Stimulated activated CD8-positive, alpha-beta memory T cell treated with anti-CD3 and anti-CD28 coated beads, Interleukin-2, amount 100 ng/mL, for 1 hour (primary cell): ENCODE results near the gene ARHGAP28.

Experiments
- DNase-seq, 2 donors: peaks; one replicate each; pipeline ENCODE4 v3.0.0-alpha.2; 2020; ENCODE audit warnings: low read depth in 2 of 2

ARHGAP28 gene, protein sequence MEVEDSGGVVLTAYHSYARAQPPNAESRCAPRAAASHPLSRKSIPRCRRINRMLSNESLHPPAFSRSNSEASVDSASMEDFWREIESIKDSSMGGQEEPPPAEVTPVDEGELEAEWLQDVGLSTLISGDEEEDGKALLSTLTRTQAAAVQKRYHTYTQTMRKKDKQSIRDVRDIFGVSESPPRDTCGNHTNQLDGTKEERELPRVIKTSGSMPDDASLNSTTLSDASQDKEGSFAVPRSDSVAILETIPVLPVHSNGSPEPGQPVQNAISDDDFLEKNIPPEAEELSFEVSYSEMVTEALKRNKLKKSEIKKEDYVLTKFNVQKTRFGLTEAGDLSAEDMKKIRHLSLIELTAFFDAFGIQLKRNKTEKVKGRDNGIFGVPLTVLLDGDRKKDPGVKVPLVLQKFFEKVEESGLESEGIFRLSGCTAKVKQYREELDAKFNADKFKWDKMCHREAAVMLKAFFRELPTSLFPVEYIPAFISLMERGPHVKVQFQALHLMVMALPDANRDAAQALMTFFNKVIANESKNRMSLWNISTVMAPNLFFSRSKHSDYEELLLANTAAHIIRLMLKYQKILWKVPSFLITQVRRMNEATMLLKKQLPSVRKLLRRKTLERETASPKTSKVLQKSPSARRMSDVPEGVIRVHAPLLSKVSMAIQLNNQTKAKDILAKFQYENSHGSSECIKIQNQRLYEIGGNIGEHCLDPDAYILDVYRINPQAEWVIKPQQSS

DNA sequence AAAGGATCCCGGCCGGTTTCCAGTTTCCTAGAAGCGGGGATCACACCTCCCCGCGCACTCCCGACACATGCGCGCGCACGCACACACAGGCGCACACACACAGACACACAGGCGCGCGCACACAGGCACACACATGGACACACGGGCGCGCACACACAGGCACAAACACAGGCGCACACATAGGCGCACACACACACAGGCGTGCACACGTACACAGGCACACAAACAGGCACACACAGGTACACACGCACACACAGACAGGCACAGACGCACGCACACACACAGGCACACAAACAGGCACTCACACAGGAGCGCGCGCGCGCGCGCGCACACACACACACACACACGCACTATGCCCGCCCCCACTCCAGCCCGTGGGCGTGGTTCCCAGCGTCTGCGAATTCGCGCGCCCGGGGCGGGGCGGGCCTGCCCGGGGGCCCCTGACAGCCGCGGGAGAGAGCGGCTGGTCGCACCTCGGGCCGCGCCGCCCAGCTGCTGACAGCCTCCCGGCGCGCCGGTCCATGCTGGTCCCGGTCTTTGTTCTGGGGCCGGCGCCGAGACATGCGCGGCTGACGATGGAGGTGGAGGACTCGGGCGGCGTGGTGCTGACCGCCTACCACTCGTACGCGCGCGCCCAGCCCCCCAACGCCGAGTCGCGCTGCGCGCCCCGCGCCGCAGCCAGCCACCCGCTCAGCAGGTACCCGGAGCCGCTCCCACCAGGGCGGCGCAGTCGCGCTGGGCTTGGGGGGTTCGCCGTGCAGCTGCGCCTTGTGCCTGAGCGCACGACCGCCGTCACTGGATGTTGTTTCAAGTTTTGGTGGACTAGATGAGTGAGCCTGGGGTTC, at the start of gene ARHGAP28:
TSS of gene ARHGAP28 (plus strand) at position 470 of the 845 bp plus-strand sequence. CDS start at position 576, 106 bp downstream.
- DNase-seq: no peak

DNA sequence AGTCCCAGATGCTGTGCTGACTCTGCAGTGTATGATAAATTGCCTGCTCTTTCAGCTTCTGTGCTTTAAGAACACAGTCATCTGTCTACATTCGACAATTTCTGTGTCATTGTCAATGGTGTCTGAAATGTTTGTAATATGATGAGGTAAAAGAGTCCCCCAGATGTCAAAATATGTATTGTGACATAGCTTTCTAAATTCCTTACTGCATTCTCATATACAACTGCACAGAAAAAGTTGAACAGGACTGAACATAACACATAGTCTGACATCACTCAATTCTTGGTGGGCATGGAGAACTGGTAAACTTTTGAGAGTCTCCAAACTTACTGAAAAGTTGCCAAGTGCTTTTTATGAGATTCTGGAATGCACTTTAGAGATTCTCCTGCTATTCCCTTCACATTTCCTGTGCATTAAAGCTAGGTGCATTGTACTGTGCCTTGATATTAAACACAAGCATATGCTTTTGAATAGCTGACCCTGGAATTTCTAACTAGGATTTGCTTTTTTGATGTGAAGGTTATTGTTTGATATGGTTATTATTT, 48.1 kb upstream of the ARHGAP28 start:
- no peak for DNase-seq

DNA sequence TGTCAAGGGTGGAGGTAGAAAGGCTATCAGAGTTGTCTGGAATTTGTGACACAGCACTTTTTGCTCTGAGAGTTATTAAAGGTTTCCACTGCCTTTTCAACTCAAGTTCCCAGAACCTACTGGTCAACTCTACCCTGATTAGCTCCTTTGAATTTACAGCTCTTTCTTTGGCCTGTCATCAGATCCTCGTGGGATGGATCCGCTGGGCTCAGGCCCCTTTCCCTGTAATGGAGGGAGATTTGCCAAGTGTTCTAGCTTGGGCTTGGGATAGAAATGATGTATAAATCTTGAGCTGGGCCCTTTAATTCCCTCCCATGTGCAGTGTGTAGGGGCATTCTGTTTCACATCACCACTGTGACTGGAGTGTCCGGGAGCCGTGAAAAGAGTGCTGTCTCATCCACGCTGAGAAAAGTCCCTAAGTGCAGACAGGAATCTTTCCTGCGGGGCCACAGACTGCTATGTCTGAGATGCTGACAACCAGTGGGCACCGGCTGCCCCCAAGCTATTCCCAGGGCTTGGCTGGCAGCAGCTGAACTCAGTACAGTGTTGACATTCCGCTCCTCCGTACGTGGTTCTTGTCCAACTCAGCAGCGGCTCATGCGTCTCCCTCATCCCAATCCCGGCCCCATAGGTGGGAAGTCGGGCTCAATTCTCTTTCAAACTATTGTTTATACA, 46.9 kb upstream of the ARHGAP28 start:
- no peak for DNase-seq

DNA sequence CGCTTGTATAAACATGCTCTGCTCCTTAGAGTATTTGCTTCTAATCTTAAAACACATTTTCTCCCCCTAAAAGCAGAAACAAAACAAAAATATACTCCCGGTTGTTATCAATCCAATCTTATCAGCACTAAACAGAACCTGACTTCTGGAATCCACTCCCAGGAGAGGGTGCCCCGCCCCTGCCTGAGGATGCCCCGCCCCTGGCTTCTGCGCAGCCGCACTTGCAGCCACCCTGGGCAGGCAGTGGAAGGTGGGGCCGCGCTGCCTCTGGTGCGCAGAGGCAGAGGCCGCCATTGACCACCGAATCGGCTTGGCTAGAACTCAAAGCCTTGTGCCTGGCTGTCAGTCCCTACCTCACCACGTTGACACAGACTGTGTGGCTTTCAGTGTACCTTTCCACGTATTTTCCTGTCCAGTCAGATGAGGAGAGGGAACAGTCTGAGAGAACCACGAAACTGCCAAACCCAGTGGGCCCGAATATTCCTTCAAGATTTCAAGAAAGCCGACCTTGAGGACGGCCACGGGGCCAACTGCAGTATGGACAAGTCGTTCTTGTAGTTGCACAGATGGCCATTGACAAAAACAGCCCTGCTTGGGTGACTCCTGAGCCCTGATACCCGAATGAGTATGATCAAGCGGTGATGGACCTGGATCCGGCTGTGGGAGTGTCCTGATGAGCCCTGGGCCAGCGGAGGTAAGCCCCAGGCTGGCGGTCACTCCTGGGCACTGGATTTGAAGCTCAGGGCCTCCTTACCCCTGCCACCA, 46.2 kb upstream of the ARHGAP28 start:
- DNase-seq: no peak

DNA sequence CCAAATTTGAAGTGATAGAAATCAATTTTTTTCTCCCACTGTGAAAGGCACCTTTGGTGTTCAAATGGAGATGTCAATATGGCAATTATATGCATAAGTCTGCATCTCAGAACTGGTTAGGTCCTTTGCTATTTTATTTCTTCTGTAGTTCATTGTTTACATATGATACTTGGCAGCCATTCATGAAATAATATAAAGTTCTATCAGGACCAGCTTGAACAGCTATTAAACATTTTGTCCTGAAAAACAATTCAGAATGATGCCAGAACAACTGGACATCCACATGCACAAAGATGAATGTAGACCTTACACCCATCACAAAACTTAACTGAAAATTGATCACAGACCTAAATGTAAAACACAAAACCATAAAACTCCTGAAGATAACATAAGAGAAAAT, 41.8 kb upstream of the ARHGAP28 start:
- DNase-seq: no peak

DNA sequence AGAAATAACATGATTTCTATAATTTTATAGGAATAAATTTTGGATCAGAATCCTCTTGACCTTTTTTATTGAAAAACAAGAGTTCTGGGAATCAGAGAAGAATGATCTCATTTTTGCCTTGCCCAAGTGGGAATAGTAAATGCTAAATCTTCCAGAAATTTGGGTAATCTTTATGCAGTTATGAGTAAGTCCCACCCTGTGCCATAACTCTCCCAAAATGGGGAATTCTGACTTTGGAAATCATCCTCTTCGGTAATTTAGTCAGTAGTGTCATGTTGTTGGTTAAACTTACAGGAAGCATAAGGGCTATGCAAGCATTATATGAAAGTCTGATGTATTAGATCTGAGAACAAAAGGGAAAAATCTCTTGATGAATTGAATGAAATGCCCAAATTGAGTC, 20.6 kb upstream of the ARHGAP28 start:
- no peak for DNase-seq

DNA sequence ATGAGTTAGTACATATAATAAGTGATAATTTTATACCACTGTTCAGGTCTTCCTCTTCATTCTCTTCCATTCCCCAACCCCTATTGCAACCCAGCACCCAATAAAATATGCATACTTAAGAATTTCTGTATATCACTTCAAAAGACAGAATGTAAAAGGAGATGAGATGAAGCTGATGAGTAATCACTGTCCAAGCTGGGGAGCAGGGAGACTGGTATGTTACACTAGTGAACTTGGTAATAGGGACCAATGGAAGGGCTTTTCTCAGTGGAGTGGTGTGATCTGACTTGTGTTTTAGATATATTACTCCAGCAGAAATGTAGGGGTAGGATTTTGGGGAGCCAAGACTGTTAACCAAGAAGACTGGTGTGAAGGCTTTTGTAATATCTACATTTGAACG, 18.0 kb upstream of the ARHGAP28 start:
- no peak for DNase-seq

DNA sequence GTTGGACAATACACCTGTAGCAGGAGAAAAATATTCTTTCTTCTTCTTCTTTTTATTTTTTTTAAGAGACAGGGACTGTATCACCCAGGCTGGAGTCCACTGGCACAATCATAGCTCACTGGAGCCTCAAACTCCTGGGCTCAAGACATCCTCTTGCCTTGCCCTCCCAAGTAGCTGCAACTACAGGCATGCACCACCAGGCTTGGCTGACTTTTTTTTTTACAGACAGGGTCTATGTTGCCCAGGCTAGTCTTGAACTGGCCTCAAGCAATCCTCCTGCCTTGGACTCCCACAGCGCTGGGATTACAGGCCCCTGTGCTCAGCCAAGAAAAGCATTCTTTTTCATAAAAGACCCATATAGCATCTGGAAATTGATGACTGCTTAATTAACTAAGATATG, 17.1 kb upstream of the ARHGAP28 start:
- DNase-seq: no peak

DNA sequence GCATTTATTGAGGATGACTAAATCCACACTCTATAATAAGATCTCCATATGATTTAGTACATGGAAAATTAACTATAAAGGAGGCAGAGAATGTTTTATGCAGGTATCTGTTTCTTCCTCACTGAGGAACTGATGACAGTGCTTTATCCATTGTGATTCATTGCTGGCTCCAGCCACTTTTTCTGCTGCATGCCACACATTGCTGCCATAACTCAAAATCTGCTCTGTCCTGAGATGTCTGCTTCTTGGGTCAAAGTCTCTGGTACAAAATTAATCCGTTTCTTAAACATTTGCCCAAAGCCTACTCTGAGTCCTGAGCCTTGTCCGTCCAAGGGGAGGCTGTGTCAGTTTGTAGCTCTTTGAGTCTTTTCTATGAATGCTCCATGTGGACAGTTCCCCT, 15.5 kb upstream of the ARHGAP28 start:
- no peak for DNase-seq

DNA sequence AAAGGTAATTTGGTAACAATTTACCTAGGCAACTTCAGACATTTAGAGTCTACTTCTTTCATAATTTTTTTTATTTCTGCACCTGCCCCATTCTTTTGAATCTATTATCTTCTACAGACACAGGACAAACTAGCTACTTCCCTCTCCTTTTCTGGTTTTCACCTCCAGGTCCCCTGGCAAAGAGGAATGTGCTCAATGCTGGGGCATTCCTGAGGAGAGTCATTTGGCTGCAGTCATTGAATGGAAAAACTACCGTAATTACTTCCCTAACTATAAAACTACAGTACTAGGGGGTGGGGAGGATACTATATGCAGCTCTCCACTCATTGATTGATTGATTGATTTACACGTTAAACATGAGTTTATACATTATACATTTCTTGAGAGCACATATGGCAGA, 11.2 kb upstream of the ARHGAP28 start:
- DNase-seq: no peak

DNA sequence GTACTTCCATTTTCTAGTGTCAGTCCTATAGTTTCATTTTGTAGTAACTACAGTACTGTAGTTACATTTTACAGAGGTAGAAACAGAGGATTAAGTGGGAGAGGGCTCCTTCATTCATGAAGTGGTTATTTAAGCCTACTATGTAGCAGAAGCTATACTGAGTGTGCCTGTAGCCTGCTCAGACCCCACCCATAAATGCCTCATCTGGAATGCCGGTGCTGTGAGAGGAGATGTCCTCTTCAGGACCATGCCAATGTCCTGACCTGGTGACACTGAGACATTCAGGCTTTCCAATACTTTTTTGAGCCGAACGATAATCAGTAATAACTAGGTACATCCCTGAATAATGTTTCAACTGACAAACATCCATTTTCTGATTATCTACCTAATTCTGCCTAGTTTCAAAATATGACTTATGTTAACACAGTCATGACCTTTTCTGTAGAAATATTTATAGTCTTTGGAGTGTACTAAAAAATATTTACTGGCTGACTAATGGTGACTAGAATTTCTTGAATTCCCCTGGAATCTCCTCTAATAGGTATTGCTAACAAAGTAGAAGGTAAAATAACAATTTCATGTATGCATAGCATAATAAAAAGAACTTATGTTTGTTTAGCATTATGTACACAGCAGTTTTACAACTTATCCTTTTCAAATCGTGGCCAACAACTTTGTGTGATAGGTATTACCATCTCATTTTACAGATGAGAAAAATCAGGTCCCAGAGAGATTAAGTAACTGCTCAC, 10.2 kb upstream of the ARHGAP28 start:
- no peak for DNase-seq

DNA sequence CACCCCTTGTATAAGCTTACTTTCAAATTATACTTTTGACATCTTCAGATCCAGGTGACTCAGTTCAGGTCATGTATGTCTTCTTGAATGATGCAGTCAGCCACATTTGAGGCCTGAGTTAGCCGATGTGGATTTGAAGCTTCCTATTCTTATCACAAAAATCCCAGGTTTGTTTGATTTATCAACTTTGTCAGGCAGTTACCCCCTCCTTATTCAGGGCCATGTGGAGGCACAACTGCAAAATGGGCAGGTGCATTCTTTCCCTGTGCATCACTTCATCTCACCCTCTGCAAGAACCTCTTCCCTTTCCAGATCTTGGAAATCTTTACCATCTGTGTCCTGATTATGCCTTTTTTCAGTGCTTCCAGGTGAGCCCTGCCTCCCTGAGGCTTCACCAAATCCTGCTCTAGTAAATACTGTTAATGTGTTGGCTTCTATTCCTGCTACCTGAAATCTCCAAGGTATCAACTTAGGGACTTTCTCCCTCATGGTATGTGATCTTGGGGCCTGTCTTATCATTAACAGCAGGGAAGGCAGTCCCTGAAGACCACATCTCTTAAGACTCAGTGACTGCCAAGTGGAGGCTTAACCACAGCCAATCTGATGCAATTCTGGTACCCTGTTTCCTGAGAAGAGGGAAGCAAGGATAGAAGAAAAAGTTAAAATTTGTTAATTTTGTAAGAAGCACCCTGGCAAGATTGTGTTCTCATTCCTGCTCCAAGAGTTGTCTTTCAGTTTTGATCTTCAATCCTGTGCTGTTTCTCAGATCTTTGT, 9.4 kb upstream of the ARHGAP28 start:
- DNase-seq: no peak

DNA sequence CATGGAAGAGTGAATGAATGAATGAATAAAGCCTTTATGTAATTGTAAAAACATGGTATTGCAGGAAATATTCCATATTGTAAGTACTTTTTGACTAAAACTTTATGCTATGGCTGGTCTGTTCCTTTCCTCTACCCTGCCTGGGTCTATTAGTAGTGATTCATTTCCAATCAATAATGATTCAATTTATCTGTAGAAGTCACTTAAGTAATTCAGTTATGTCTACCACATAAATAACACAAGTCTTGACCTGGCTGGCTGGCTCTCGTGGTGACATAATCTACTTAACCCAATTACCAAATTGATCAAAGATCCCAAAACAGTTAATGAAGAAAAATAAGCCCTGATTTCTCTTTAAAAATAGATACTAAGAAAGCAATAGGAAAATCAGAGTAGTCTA, 7.8 kb upstream of the ARHGAP28 start:
- DNase-seq: no peak

DNA sequence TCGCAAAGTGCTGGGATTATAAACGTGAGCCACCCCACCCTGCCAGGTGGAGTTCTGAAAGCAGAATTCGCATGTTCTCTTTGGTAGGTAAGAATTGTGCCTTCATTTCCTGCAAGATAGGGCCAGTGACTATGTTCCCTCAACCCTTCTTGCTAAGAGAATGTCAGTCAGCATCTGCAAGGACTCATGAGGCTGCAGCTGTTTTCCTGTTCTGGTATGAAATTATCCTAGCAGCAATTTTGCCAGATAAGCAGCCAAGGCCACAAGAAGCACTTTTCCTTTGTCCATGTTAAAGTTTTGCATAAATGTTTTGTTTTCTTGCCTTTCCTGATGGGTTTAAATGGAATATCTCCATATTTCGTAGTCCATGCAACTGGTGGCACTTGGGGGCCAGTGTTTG, 6.8 kb upstream of the ARHGAP28 start:
- no peak for DNase-seq

DNA sequence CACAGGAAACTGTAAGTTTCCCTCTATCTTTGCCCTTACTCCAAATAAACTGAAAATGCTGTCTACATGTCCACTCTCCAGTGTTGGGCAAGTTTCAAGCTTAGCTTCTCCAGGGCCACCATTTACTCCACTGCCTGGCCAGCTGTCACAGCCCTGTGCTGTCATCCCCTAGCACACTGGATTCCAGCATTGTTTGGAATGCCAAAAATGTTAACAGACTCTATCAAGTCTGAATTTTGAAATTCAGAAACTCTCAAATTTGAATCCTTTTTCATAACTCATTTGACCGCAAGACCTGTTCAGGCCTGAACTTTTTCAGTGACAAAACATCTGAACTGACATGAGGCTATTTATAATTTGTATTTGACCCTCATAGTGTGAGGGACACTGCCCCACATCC, 5.2 kb upstream of the ARHGAP28 start:
- no peak for DNase-seq

DNA sequence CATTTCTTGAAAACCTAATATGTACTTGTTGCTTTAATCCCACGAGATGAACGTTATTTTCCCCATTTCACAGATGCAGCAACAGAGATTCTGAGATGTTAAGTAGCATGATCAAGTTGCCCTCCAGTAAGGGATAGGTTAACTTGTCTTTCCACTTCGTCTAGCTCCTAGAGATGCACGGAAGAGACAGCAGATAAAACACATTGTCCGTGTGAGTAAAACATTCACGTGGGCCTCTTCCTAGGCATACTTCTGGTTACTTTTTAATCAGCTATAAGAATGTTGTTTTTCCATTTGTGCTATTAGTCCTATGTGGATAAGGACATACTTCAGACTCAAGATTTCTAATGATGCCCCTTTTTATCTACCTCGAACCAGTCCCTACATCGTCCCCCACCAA, 1.2 kb upstream of the ARHGAP28 start:
- no peak for DNase-seq

DNA sequence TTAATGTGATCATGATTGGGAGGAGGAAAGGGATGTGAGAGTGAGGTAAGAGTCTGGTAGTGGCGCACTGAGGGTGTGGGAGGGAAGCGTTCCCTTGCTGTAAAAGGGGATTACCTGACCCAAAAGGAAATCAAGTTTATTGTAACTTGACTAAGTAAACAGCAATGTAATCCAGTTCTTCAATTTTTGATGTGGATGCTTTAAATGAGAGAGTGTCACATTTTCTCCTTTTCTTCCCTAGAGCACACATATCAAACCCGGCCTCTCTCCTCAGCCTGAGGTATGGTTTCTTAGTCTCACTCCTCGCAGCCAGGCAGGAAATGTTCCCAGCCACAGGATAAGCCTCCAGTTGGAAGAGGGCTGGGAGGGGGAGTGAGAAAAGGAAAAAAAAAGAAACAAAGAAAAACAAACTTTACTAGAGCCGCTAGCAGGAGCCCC, 688 bp upstream of the ARHGAP28 start:
- DNase-seq: no peak

DNA sequence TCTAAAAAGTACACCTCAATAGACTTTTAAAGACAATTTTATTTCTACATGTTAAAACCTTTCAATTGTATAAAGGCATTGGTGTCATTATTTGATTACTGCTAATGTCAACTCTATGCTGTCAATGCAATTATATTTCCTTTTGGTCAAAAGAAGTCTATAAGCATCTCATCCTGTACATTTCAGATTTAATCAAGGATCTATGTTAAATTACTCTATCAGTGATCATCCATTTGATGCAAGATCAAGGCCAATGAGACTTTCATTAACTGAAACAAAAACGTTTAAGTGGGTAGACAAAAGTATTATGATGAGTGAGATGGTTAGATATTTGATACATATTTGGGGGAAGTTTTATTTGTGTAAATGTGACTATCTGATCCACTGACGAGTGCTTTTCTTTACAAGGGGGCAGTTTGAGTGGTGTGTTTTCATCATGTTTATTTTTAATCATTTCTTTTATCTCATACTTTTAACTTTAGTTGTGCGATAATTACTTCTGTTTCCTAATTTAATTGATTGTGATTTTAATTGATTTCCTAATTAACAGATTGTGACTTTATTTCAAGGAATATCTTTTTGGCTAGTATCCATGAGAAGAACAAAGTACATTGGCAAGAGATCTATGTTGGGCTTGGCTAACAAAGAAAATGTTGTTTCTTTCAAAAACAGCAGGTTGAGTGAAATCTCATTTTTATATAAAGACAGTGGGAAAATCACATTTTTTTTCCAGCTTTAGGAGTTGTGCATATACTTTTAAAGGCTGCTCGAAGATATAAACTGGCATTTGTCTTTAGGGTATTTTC, 1.1 kb downstream of the ARHGAP28 start:
- no peak for DNase-seq
